GM12878 (cell line): ENCODE data around the gene NAA20. TPM values are rescaled to one million over a fixed set of nuclear protein-coding genes. Genes with fewer than 3 reads are reported as not detected.

Experiments used
- ATAC-seq: fragments of 200-7000 bp; cut with Tn5 transposase; 3 replicates; pipeline ENCODE4 v1.9.1; 2020; ENCODE audit warnings: mild to moderate bottlenecking, moderate library complexity
- BruUV-seq: library from RNA; stranded (reverse); fragments of 400-500 nt; replicated peaks from 2 replicates; lab custom pipeline; 2021; lab: Mats Ljungman, UMichigan
- CTCF ChIA-PET: fragments of 300-600 bp; sonication (Branson Sonifier 250); formaldehyde crosslinking; extraction: SDS; loops from one replicate; lab custom pipeline; 2021; ENCODE audit warnings: inconsistent platforms; lab: Yijun Ruan, JAX
- POLR2A ChIA-PET: fragments of 350-600 bp; formaldehyde crosslinking; extraction: SDS; loops from one replicate; lab custom pipeline; 2021; ENCODE audit warnings: inconsistent platforms; lab: Charles Lee
- RAD21 ChIA-PET: fragments of 300-600 bp; sonication (Branson Sonifier 250); formaldehyde crosslinking; loops from one replicate; lab custom pipeline; 2023; ENCODE audit warnings: antibody characterized with exemption; ENCODE audit not compliant: unreplicated experiment; lab: Charles Lee
- SMC1A ChIA-PET: fragments of 300-600 bp; sonication (Branson Sonifier 250); formaldehyde crosslinking; loops from one replicate; lab custom pipeline; 2023; ENCODE audit not compliant: unreplicated experiment, uncharacterized antibody; lab: Charles Lee
- DNase-seq: peaks from one replicate; pipeline ENCODE4 v3.0.0-alpha.2; 2011; ENCODE audit warnings: low read depth, low spot score
- FAIRE-seq: peaks from 3 replicates; lab custom pipeline; 2011; peaks lifted over from hg19 to GRCh38; lab: Jason Lieb, UNC
- H2AFZ ChIP-seq: 2 replicates; pipeline ENCODE4 v1.6.0; 2011; ENCODE audit warnings: low read depth, low read length, control low read depth; ENCODE audit not compliant: control insufficient read depth
- H3K27ac ChIP-seq: 2 replicates; pipeline ENCODE4 v1.5.1; 2011; ENCODE audit warnings: control low read depth; ENCODE audit not compliant: control insufficient read depth, insufficient read depth
- H3K27me3 ChIP-seq, 2 experiments: replicated peaks in 1 of 2; 2 replicates each; pipeline versions ENCODE4 v1.6.0 to v1.6.1; 2011; ENCODE audit warnings: low read length in 1 of 2; ENCODE audit not compliant: control insufficient read depth in 2 of 2, insufficient read depth in 2 of 2
- H3K36me3 ChIP-seq, 2 experiments: 2 replicates each; pipeline ENCODE4 v1.5.1; 2011; ENCODE audit warnings: low read length in 1 of 2; ENCODE audit not compliant: control insufficient read depth in 2 of 2, insufficient read depth in 2 of 2
- H3K4me1 ChIP-seq: 2 replicates; pipeline ENCODE4 v1.6.1; 2011; ENCODE audit warnings: mild to moderate bottlenecking, low read length, moderate library complexity, mixed read lengths; ENCODE audit not compliant: control insufficient read depth, insufficient read depth
- H3K4me2 ChIP-seq: 2 replicates; pipeline ENCODE4 v1.6.0; 2011; ENCODE audit warnings: control low read depth; ENCODE audit not compliant: control insufficient read depth, insufficient read depth
- H3K4me3 ChIP-seq: fragments of 200-600 bp; sonication (generic); 2 replicates; pipeline ENCODE4 v1.5.1; 2016
- H3K79me2 ChIP-seq: 2 replicates; pipeline ENCODE4 v1.6.0; 2011; ENCODE audit warnings: low read length; ENCODE audit not compliant: control insufficient read depth, insufficient read depth
- H3K9ac ChIP-seq: 2 replicates; pipeline ENCODE4 v1.8.0; 2011; ENCODE audit warnings: low read length, control low read depth, mixed read lengths; ENCODE audit not compliant: control insufficient read depth, insufficient read depth
- H3K9me3 ChIP-seq: replicated peaks from 3 replicates; pipeline ENCODE4 v1.5.1; 2011; ENCODE audit warnings: mild to moderate bottlenecking, low read length; ENCODE audit not compliant: control insufficient read depth, insufficient read depth
- H4K20me1 ChIP-seq: 2 replicates; pipeline ENCODE4 v1.6.0; 2011; ENCODE audit not compliant: control insufficient read depth, insufficient read depth
- BCL3 ChIP-seq: IDR thresholded peaks from 2 replicates; pipeline ENCODE4 v1.6.1; 2011; ENCODE audit warnings: borderline replicate concordance, low read depth, mild to moderate bottlenecking, moderate library complexity, low read length; ENCODE audit not compliant: insufficient read depth, poor library complexity, severe bottlenecking
- BHLHE40 ChIP-seq, 2 experiments: fragments of 450-650 bp in 1 of 2; IDR thresholded peaks; 2 replicates each; pipeline ENCODE4 v1.6.1; 2011 to 2017; ENCODE audit warnings: low read depth in 2 of 2, borderline replicate concordance in 1 of 2, improper control_type of control experiment in 1 of 2, low read length in 1 of 2, mild to moderate bottlenecking in 1 of 2
- GATAD2B ChIP-seq: fragments of 450-650 bp; conservative IDR thresholded peaks from 2 replicates; pipeline ENCODE4 v1.6.1; 2017; ENCODE audit warnings: low read depth, mild to moderate bottlenecking, moderate library complexity
- IRF4 ChIP-seq: IDR thresholded peaks from 2 replicates; pipeline ENCODE4 v1.6.1; 2011; ENCODE audit warnings: low read depth, low read length
- IRF5 ChIP-seq: fragments of 450-650 bp; IDR thresholded peaks from 2 replicates; pipeline ENCODE4 v1.6.1; 2017; ENCODE audit warnings: borderline replicate concordance
- KDM1A ChIP-seq: fragments of 200-600 bp; sonication (generic); IDR thresholded peaks from 2 replicates; pipeline ENCODE4 v1.6.1; 2016; ENCODE audit warnings: borderline replicate concordance
- RB1 ChIP-seq: fragments of 450-650 bp; formaldehyde crosslinking; IDR thresholded peaks from 2 replicates; pipeline ENCODE4 v1.6.1; 2017; ENCODE audit warnings: mild to moderate bottlenecking, borderline replicate concordance
- SUPT20H ChIP-seq: IDR thresholded peaks from 2 replicates; pipeline ENCODE4 v1.6.1; 2011; ENCODE audit warnings: low read depth, mild to moderate bottlenecking, low read length, moderate library complexity, borderline replicate concordance; ENCODE audit not compliant: control insufficient read depth
- ZBED1 ChIP-seq: IDR thresholded peaks from 2 replicates; pipeline ENCODE4 v1.6.1; 2016; ENCODE audit warnings: borderline replicate concordance
- WGBS: methylation state at CpG from one replicate; pipeline ENCODE4 v1.1.6; 2016; ENCODE audit warnings: low lambda C conversion rate; ENCODE audit not compliant: insufficient replicate concordance, insufficient coverage; ENCODE audit errors: missing lambda C conversion rate; 5-methylcytosine and 5-hydroxymethylcytosine counted together
- in situ Hi-C: fragments of 300-500 bp; cut with MboI; formaldehyde crosslinking; loops from 9 replicates; pipeline ENCODE4 v1.14.3; 2018; ENCODE audit warnings: mixed read lengths
- intact Hi-C: fragments of 100-400 bp; cut with micrococcal nuclease; formaldehyde crosslinking; loops from one replicate; pipeline ENCODE4 v1.14.2; 2022; ENCODE audit not compliant: unreplicated experiment
- polyA plus RNA-seq, 11 experiments: library from polyadenylated mRNA; depleted of rRNA in 4 of 11; unstranded in 6 of 11; stranded (reverse) in 5 of 11; fragments of >200 nt; fragmentation: Nextera tagmentation in 4 of 11; fragmentation: Illumina TruSeq in 1 of 11; extraction: Ambion mirVana in 4 of 11; extraction: Trizol in 1 of 11; gene quantifications; 1 replicate in 1 of 11; 2 replicates in 10 of 11; pipeline versions ENCODE4 v1.2.1 to v1.2.3, GENCODE V29; 2011 to 2016; ENCODE audit warnings: inconsistent platforms in 2 of 11, missing spikeins in 2 of 11, low read depth in 1 of 11
- total RNA-seq, 4 experiments: library from RNA; depleted of rRNA in 3 of 4; stranded (reverse); fragments of >200 nt in 3 of 4; fragmentation: Illumina TruSeq in 1 of 4; extraction: Trizol in 1 of 4; gene quantifications; 2 replicates each; pipeline versions ENCODE4 v1.2.1 to v1.2.3, GENCODE V29; 2013 to 2021
- TF ChIP-seq, protein P1 (sequence below): fragments of 450-650 bp; IDR thresholded peaks from 2 replicates; pipeline ENCODE4 v1.6.1; 2017; ENCODE audit warnings: mild to moderate bottlenecking, moderate library complexity

The NAA20 gene
- total and polyA plus RNA-seq, 10 of the 15 experiments (the other 5 are each of a cell fraction or from before 2014, with no cell fraction given): 48.3 to 366 (median 89.1) TPM

- Histone ChIP-seq H3K4me1 (no peaks in the 10 kb centered on the region), H3K27me3 (no peaks in the 10 kb centered on the region), H3K27ac (no peak overlapping the region), H3K9me3 (no peaks in the 10 kb centered on the region), H3K79me2 (no peaks in the 10 kb centered on the region), H3K36me3 (no peaks in the 10 kb centered on the region), H3K4me3 (no peak overlapping the region), H2AFZ (no peak overlapping the region), H3K4me2 (no peak overlapping the region), H4K20me1 (no peaks in the 10 kb centered on the region), H3K9ac (no peak overlapping the region)
- ChIA-PET RAD21 (interaction anchor here (1.1 to 4.1 kb wide), 5 partner anchors 45 to 206 kb away, joined by 3 to 23 read pairs (median 4); no protein-coding TSS in a partner anchor), SMC1A (interaction anchor here (0.9 to 6.4 kb wide), 8 partner anchors 14 to 283 kb away, joined by 3 to 67 read pairs (median 3); no protein-coding TSS in a partner anchor), CTCF (interaction anchor here (0.7 to 7.5 kb wide), 6 partner anchors 14 to 207 kb away, joined by 3 to 77 read pairs (median 3); no protein-coding TSS in a partner anchor), POLR2A (no interaction called here)
- BruUV-seq: no TSS peak
- in situ Hi-C loops (no loop called here), intact Hi-C loops (no loop called here)
- ATAC-seq (no peak), FAIRE-seq (no peak), DNase-seq (no peak)
- 57% methylated on average over 5 of the region's 5 CpGs for WGBS
- no peak for TF ChIP-seq BCL3
- no peak for TF ChIP-seq KDM1A
- no peak for TF ChIP-seq BHLHE40 (IDR thresholded peaks at IDR 0.05; ENCODE audit: borderline replicate concordance in 1 of 2, low read depth in 2 of 2, low read length in 1 of 2)
- TF ChIP-seq RB1: no peak
- TF ChIP-seq GATAD2B: no peak
- TF ChIP-seq ZBED1: no peak
- no peak for TF ChIP-seq IRF5
- no peak for TF ChIP-seq SUPT20H
- TF ChIP-seq IRF4: no peak
- TF ChIP-seq, protein P1, sequence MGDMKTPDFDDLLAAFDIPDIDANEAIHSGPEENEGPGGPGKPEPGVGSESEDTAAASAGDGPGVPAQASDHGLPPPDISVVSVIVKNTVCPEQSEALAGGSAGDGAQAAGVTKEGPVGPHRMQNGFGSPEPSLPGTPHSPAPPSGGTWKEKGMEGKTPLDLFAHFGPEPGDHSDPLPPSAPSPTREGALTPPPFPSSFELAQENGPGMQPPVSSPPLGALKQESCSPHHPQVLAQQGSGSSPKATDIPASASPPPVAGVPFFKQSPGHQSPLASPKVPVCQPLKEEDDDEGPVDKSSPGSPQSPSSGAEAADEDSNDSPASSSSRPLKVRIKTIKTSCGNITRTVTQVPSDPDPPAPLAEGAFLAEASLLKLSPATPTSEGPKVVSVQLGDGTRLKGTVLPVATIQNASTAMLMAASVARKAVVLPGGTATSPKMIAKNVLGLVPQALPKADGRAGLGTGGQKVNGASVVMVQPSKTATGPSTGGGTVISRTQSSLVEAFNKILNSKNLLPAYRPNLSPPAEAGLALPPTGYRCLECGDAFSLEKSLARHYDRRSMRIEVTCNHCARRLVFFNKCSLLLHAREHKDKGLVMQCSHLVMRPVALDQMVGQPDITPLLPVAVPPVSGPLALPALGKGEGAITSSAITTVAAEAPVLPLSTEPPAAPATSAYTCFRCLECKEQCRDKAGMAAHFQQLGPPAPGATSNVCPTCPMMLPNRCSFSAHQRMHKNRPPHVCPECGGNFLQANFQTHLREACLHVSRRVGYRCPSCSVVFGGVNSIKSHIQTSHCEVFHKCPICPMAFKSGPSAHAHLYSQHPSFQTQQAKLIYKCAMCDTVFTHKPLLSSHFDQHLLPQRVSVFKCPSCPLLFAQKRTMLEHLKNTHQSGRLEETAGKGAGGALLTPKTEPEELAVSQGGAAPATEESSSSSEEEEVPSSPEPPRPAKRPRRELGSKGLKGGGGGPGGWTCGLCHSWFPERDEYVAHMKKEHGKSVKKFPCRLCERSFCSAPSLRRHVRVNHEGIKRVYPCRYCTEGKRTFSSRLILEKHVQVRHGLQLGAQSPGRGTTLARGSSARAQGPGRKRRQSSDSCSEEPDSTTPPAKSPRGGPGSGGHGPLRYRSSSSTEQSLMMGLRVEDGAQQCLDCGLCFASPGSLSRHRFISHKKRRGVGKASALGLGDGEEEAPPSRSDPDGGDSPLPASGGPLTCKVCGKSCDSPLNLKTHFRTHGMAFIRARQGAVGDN: no peak
Measured at GRCh38 chr20:19990850-19991249, 26.3 kb upstream of the NAA20 start.
